ENCODE data around the gene VMA21. TPM values are rescaled to one million over a fixed set of nuclear protein-coding genes. Genes with fewer than 3 reads are reported as not detected.

The VMA21 gene, protein sequence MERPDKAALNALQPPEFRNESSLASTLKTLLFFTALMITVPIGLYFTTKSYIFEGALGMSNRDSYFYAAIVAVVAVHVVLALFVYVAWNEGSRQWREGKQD
- total RNA-seq (26.9 TPM), polyA plus RNA-seq (ENCODE audit: insufficient read depth in 1 of 8, insufficient read length in 8 of 8, low replicate concordance in 1 of 8) (10 to 100 TPM; 13.7 to 16.2 (median 15.2) TPM)
- long read RNA-seq, donor 1, full-length matches to known transcripts: 8 of 8 reads
- long read RNA-seq, donor 1, partial matches to known transcripts: 0 of 8 reads
- long read RNA-seq, donor 1, other reads (novel, unspliced or antisense): 0 of 8 reads
- long read RNA-seq, donor 2, full-length matches to known transcripts: 4 of 4 reads
- long read RNA-seq, donor 2, partial matches to known transcripts: 0 of 4 reads
- long read RNA-seq, donor 2, other reads (novel, unspliced or antisense): 0 of 4 reads
- long read RNA-seq, donor 3, full-length matches to known transcripts: 25 of 25 reads
- long read RNA-seq, donor 3, partial matches to known transcripts: 0 of 25 reads
- long read RNA-seq, donor 3, other reads (novel, unspliced or antisense): 0 of 25 reads
- long read RNA-seq, donor 4, full-length matches to known transcripts: 25 of 25 reads
- long read RNA-seq, donor 4, partial matches to known transcripts: 0 of 25 reads
- long read RNA-seq, donor 4, other reads (novel, unspliced or antisense): 0 of 25 reads
- long read RNA-seq, donor 5, full-length matches to known transcripts: 26 of 26 reads
- long read RNA-seq, donor 5, partial matches to known transcripts: 0 of 26 reads
- long read RNA-seq, donor 5, other reads (novel, unspliced or antisense): 0 of 26 reads
- long read RNA-seq, donor 6, full-length matches to known transcripts: 56 of 56 reads
- long read RNA-seq, donor 6, partial matches to known transcripts: 0 of 56 reads
- long read RNA-seq, donor 6, other reads (novel, unspliced or antisense): 0 of 56 reads
- long read RNA-seq, donor 7, full-length matches to known transcripts: 23 of 23 reads
- long read RNA-seq, donor 7, partial matches to known transcripts: 0 of 23 reads
- long read RNA-seq, donor 7, other reads (novel, unspliced or antisense): 0 of 23 reads
- long read RNA-seq, donor 8, full-length matches to known transcripts: 19 of 19 reads
- long read RNA-seq, donor 8, partial matches to known transcripts: 0 of 19 reads
- long read RNA-seq, donor 8, other reads (novel, unspliced or antisense): 0 of 19 reads
- long read RNA-seq, donor 9, full-length matches to known transcripts: 25 of 25 reads
- long read RNA-seq, donor 9, partial matches to known transcripts: 0 of 25 reads
- long read RNA-seq, donor 9, other reads (novel, unspliced or antisense): 0 of 25 reads
- long read RNA-seq, donor 10, full-length matches to known transcripts: 35 of 40 reads
- long read RNA-seq, donor 10, partial matches to known transcripts: 5 of 40 reads
- long read RNA-seq, donor 10, other reads (novel, unspliced or antisense): 0 of 40 reads
- long read RNA-seq, donor 11, full-length matches to known transcripts: 19 of 19 reads
- long read RNA-seq, donor 11, partial matches to known transcripts: 0 of 19 reads
- long read RNA-seq, donor 11, other reads (novel, unspliced or antisense): 0 of 19 reads

DNA sequence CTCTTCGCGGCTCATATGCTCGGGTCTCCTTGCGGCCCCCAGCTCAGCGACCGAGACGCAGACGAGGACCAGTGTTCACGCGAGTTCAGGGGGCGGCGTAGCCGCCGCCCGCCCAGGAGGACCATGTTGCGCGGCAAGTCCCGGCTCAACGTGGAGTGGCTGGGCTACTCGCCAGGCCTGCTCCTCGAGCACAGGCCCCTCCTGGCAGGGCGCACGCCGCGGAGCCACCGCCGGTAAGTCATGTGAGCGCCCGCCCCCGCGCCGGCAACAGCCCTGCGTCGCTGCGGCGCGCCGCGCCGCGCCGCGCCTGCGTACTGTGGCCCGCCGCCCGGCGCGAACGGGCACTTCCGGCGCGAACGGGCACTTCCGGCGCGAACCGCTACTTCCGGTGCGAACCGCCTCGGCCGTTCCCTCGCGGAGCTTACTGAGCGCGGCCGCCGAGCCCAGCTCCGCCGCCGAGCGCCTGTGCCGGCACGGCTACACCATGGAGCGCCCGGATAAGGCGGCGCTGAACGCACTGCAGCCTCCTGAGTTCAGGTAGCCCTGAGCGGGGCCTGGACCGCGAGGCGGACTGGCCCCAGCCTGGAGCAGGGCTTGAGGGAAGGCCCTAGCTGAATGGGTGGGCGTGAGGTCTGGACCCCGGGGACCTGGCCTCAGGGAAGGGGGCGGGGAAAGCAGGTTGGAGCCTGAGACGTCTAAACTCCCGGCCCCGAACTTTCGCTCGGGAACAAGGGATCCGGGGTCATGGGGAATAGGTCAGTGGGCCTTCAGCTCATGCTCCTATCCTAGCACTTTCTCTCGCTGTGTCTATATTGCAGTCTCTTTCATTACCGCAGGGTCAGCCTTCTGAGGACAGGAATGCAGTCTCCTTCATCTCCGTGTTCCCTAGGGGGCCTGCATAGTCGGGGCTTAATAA lies at the start of gene VMA21:
Gene VMA21, plus strand, starts transcription at position 382 of the 916 bp plus-strand sequence. Its CDS starts 103 bp downstream, at position 485.
- Histone ChIP-seq H3K27me3 (ENCODE audit: control insufficient read depth, insufficient read depth, low read length) (peaks cover 5% of the 10 kb centered on the region), H3K9me3 (replicated peaks; ENCODE audit: control insufficient read depth, low read depth, low read length) (no peaks in the 10 kb centered on the region), H3K4me1 (ENCODE audit: control insufficient read depth, insufficient read depth, low read length) (peaks cover 6% of the 10 kb centered on the region), H3K4me3 (ENCODE audit: low read length) (peak within 1 kb of the TSS; percentile 82), H3K36me3 (ENCODE audit: control insufficient read depth, insufficient read depth, low read length) (no peaks in the 10 kb centered on the region), H3K27ac (ENCODE audit: low read length) (peak within 1 kb of the TSS; percentile 98)
- 37% methylated on average over 96 of the region's 97 CpGs for WGBS (ENCODE audit: insufficient coverage)
- peak; percentile 93 for DNase-seq

DNA sequence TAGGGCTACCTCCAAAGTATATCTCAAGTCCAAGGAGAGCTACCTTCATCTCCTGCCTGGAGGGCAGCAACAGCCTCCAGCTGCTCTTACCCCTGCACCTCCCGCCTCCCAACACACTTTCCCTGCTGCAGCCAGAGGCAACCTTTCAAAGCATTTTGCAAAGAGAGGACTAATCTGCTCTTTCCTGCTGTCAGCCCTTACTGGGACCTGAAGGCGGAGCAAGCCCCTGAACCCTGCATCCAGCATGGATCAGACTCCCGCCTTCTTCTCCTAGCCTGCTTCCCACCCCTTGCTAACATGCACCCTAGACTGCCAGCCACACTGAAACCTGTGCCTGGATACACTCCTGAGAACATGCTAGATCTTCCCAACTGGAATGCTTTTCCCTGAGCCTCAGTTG lies 37.7 kb upstream of the VMA21 start:
- peaks cover 16% of the 10 kb centered on the region for H3K27me3 ChIP-seq (ENCODE audit: control insufficient read depth, insufficient read depth, low read length)
- WGBS (ENCODE audit: insufficient coverage): 44% methylated on average over 3 of the region's 3 CpGs

DNA sequence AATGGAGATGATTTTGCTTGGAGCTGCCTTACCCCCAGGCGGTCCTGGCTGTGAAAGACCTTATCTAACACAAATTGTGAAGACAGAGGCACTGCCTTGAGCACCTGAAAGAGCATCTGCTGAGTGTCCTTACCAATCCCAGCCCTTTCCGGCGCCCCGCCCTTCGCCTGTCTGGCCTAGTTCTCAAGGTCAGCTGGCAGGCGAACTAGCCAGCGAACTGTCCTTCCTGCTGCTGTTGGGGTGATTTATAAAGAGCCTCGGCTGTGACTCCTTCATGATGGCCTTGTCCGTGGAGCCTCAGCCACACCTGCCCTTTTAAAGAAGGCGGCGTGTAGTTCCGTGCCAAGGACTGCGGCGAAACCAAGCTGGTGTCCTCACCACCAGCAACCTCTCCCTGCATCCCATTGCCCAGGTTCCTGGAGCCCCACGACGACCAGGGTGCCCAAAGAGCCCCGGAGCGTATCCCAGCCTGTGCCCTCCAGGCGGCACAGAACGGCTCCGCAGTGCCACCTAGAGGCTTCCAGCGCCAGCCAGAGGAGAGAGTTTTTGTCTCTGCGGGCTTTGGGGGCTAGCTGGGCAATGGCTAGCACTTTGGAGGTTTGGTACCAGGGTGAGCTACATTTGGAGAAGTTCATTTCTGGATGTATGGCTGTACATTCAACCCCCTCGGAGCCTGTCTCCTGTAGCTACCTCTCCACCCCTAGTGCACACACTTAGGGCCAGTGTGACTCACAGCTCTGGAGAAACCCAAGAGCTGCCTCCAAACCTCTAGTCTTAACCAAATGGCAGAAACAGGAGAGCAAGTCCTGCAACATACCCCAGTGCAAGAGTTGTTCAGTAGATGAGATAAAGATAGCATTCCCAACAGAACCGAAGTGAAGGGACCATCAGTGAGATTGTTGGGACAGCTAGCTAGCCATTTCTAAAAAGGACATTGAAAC lies 36.8 kb upstream of the VMA21 start:
- Histone ChIP-seq H3K36me3 (ENCODE audit: control insufficient read depth, insufficient read depth, low read length) (no peaks in the 10 kb centered on the region), H3K4me1 (ENCODE audit: control insufficient read depth, insufficient read depth, low read length) (no peaks in the 10 kb centered on the region), H3K4me3 (ENCODE audit: low read length) (no peak overlapping the region), H3K27me3 (ENCODE audit: control insufficient read depth, insufficient read depth, low read length) (peaks cover 16% of the 10 kb centered on the region), H3K27ac (ENCODE audit: low read length) (no peak overlapping the region), H3K9me3 (replicated peaks; ENCODE audit: control insufficient read depth, low read depth, low read length) (no peaks in the 10 kb centered on the region)
- 17% methylated on average over 15 of the region's 25 CpGs for WGBS (ENCODE audit: insufficient coverage)
- peak; percentile 8 for DNase-seq

More for the DNA sequence above, 37.7 kb upstream of the VMA21 start:
- Histone ChIP-seq H3K9me3 (replicated peaks; ENCODE audit: control insufficient read depth, low read depth, low read length) (no peaks in the 10 kb centered on the region), H3K4me1 (ENCODE audit: control insufficient read depth, insufficient read depth, low read length) (no peaks in the 10 kb centered on the region), H3K36me3 (ENCODE audit: control insufficient read depth, insufficient read depth, low read length) (no peaks in the 10 kb centered on the region), H3K27ac (ENCODE audit: low read length) (no peak overlapping the region), H3K4me3 (ENCODE audit: low read length) (no peak overlapping the region)
- no peak for DNase-seq

DNA sequence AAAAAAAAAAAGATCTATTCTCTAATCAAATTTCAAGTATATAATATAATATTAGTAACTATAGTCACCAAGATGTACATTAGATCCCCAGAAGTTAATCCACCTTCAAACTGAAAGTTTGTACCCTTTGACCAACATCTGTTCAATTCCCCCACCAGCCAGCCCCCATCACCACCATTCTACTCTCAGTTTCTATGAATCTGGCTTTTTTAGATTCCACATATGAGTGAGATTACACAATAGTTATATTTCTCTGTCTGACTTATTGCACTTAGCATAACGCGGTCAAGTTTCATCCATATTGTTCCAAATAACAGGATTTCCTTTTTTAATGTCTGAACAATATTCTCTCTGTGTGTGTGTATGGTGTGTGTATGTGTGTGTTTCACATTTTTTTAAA lies 33.7 kb upstream of the VMA21 start:
- H3K27me3 ChIP-seq (ENCODE audit: control insufficient read depth, insufficient read depth, low read length): peaks cover 13% of the 10 kb centered on the region
- H3K36me3 ChIP-seq (ENCODE audit: control insufficient read depth, insufficient read depth, low read length): no peaks in the 10 kb centered on the region
- H3K9me3 ChIP-seq (replicated peaks; ENCODE audit: control insufficient read depth, low read depth, low read length): no peaks in the 10 kb centered on the region
- DNase-seq: no peak
- H3K4me1 ChIP-seq (ENCODE audit: control insufficient read depth, insufficient read depth, low read length): no peaks in the 10 kb centered on the region
- no peak overlapping the region for H3K4me3 ChIP-seq (ENCODE audit: low read length)
- no CpG with 5 or more reads among the region's 2 CpGs for WGBS (ENCODE audit: insufficient coverage)
- no peak overlapping the region for H3K27ac ChIP-seq (ENCODE audit: low read length)

DNA sequence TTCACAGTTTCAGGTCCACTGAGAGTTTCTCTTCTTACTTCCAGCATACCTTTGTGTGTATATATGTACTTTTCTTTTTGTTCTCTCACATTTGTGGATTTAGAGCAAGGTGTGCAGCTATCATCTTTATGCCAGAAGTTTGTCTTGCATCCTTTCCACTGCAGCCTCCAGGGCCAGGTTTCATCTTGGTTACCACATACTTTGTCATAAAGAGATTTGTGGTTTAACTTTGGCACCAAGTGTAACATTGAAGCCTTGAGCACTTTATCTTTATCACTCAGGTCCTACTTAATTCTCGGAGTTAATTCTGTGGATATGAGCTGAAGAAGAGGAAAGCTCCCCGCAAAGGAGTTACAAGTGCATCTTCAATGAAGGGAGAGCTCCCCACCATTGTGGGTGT lies 31.4 kb upstream of the VMA21 start:
- no peak overlapping the region for H3K27ac ChIP-seq (ENCODE audit: low read length)
- H3K4me1 ChIP-seq (ENCODE audit: control insufficient read depth, insufficient read depth, low read length): no peaks in the 10 kb centered on the region
- no peak overlapping the region for H3K4me3 ChIP-seq (ENCODE audit: low read length)
- H3K36me3 ChIP-seq (ENCODE audit: control insufficient read depth, insufficient read depth, low read length): no peaks in the 10 kb centered on the region
- no peaks in the 10 kb centered on the region for H3K9me3 ChIP-seq (replicated peaks; ENCODE audit: control insufficient read depth, low read depth, low read length)
- H3K27me3 ChIP-seq (ENCODE audit: control insufficient read depth, insufficient read depth, low read length): no peaks in the 10 kb centered on the region
- DNase-seq: no peak
- 83% methylated on average over 1 of the region's 2 CpGs for WGBS (ENCODE audit: insufficient coverage)

DNA sequence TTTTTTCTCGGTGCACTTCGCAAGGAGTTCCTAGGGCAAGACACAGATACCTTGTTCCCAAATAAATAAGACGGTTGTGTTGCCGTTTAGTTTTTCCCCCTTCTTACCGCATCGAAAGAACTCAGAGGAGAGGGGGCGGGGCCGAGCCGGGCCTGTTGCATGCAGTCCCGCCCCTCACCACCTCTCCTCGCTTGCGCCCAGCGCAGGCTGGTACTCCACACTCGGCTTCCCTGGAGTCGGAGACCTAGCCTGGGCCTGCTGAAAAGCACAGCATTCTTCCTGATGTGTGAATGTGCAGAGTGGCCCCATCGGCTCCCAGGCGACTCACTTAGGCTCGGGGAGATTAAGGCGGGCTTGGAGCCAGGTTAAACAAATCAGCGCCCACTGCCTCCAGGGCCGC lies 26.1 kb upstream of the VMA21 start:
- DNase-seq: no peak
- Histone ChIP-seq H3K4me3 (ENCODE audit: low read length) (no peak overlapping the region), H3K9me3 (replicated peaks; ENCODE audit: control insufficient read depth, low read depth, low read length) (no peaks in the 10 kb centered on the region), H3K27me3 (ENCODE audit: control insufficient read depth, insufficient read depth, low read length) (peaks cover 7% of the 10 kb centered on the region), H3K36me3 (ENCODE audit: control insufficient read depth, insufficient read depth, low read length) (no peaks in the 10 kb centered on the region), H3K27ac (ENCODE audit: low read length) (no peak overlapping the region), H3K4me1 (ENCODE audit: control insufficient read depth, insufficient read depth, low read length) (no peaks in the 10 kb centered on the region)
- WGBS (ENCODE audit: insufficient coverage): 43% methylated on average over 19 of the region's 21 CpGs

DNA sequence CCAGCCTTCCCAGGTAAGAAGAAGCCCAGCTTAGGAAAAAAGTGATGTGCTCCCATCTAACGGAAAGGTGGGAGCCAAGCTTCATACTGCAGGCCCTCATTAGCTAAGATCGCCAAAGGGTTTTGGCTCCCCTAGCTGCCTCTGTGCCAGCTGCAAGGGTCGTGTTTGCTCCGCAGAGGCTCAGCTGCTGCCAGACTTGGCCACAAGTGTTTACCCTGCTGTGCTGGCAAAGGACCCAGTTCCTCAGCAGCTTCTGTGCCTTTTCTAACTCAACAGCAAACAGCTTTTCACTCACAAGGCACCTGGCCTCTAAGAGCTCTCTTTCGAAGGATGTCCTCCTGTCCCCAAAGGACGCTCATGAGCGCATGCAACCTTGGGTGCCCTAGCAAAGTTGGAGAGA lies 12.2 kb upstream of the VMA21 start:
- Histone ChIP-seq H3K27me3 (ENCODE audit: control insufficient read depth, insufficient read depth, low read length) (peaks cover 3% of the 10 kb centered on the region), H3K36me3 (ENCODE audit: control insufficient read depth, insufficient read depth, low read length) (no peaks in the 10 kb centered on the region), H3K4me3 (ENCODE audit: low read length) (no peak overlapping the region), H3K27ac (ENCODE audit: low read length) (no peak overlapping the region), H3K4me1 (ENCODE audit: control insufficient read depth, insufficient read depth, low read length) (peaks cover 12% of the 10 kb centered on the region), H3K9me3 (replicated peaks; ENCODE audit: control insufficient read depth, low read depth, low read length) (no peaks in the 10 kb centered on the region)
- DNase-seq: peak; percentile 66
- 68% methylated on average over 7 of the region's 7 CpGs for WGBS (ENCODE audit: insufficient coverage)

DNA sequence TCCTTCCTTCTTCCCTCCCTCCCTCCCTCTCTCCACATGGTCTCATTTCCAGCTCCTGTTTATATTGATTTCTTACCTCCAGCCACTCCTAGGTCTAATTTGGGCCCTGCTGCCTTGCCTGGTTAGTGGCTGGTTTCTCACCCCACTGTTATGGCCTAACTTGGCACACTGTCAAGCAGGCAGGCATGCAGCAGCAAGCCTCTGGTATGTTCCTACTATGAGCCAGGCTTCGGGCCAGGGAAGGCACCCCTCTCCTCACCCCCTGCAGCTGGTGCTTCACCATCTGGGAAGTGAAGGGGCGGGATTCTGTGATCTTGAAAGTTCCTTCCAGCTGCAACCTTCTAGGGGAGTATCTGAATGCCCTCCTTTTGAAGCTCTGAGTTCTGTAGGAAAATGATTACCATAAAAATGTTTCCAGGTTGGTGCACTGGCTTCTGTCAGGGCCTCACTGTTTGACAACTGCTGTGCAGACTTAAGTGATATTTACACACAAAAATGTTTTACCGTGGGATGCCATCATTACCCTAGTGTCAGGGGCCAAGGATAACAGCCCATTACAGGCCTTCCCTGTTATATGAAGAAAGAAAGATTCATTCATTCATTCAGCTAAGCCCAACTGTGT lies 10.1 kb upstream of the VMA21 start:
- H3K4me1 ChIP-seq (ENCODE audit: control insufficient read depth, insufficient read depth, low read length): peaks cover 12% of the 10 kb centered on the region
- peak; percentile 48 for DNase-seq
- no peaks in the 10 kb centered on the region for H3K36me3 ChIP-seq (ENCODE audit: control insufficient read depth, insufficient read depth, low read length)
- no peak overlapping the region for H3K27ac ChIP-seq (ENCODE audit: low read length)
- H3K4me3 ChIP-seq (ENCODE audit: low read length): no peak overlapping the region
- H3K9me3 ChIP-seq (replicated peaks; ENCODE audit: control insufficient read depth, low read depth, low read length): no peaks in the 10 kb centered on the region
- peaks cover 3% of the 10 kb centered on the region for H3K27me3 ChIP-seq (ENCODE audit: control insufficient read depth, insufficient read depth, low read length)
- no CpG with 5 or more reads among the region's 3 CpGs for WGBS (ENCODE audit: insufficient coverage)
